ENCODE data around the gene NDUFV2. TPM values are rescaled to one million over a fixed set of nuclear protein-coding genes. Genes with fewer than 3 reads are reported as not detected.

NDUFV2 gene
- total RNA-seq, 3 donors from 2014 or later (not counting 1 experiment from before 2014, with no cell fraction given) = 137 to 188 (median 154) TPM

DNA sequence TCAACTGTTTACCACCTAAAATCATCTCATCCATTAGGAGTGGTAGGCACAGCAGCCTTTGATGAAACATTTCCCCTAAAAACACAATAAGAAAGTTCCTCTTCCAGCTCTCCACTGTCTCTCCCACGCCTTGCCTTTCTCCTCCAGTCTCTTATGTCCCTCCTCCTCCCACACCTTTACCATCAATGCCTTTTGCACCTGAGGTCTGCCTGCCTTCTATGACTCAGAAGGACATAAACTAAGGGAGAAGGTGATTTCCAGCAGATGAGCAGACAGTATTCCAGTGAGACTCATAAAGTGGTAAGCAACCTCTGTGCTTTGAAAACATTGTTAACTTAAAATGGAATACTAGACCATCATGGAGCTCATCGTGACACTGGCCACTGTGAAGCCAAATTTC lies 34.2 kb upstream of the NDUFV2 start:
- H3K4me3 ChIP-seq (ENCODE audit: low read length) = no peak overlapping the region
- H3K27me3 Mint-ChIP-seq (ENCODE audit: low read depth in 2 of 2) = peaks cover 0 to 4% of the 10 kb centered on the region in 2 donors
- H3K27me3 ChIP-seq (ENCODE audit: control insufficient read depth, insufficient read depth, low read length) = no peaks in the 10 kb centered on the region
- ATAC-seq (no peak), DNase-seq (no peak)
- H3K4me1 Mint-ChIP-seq = peaks cover under 1 to 4% of the 10 kb centered on the region in 2 donors
- no peak overlapping the region for H3K4me3 Mint-ChIP-seq
- no peak overlapping the region for H3K27ac Mint-ChIP-seq
- H3K27ac ChIP-seq (ENCODE audit: low read length) = no peak overlapping the region
- TF ChIP-seq, protein P1, sequence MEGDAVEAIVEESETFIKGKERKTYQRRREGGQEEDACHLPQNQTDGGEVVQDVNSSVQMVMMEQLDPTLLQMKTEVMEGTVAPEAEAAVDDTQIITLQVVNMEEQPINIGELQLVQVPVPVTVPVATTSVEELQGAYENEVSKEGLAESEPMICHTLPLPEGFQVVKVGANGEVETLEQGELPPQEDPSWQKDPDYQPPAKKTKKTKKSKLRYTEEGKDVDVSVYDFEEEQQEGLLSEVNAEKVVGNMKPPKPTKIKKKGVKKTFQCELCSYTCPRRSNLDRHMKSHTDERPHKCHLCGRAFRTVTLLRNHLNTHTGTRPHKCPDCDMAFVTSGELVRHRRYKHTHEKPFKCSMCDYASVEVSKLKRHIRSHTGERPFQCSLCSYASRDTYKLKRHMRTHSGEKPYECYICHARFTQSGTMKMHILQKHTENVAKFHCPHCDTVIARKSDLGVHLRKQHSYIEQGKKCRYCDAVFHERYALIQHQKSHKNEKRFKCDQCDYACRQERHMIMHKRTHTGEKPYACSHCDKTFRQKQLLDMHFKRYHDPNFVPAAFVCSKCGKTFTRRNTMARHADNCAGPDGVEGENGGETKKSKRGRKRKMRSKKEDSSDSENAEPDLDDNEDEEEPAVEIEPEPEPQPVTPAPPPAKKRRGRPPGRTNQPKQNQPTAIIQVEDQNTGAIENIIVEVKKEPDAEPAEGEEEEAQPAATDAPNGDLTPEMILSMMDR (IDR thresholded peaks at IDR 0.05) = no peak
- no peaks in the 10 kb centered on the region for H3K36me3 Mint-ChIP-seq
- no peaks in the 10 kb centered on the region for H3K9me3 Mint-ChIP-seq
- no peaks in the 10 kb centered on the region for H3K36me3 ChIP-seq (ENCODE audit: control insufficient read depth, insufficient read depth, low read length)
- WGBS (ENCODE audit: insufficient coverage) = 100% methylated on average over 2 of the region's 2 CpGs
- no peaks in the 10 kb centered on the region for H3K9me3 ChIP-seq (ENCODE audit: control insufficient read depth, insufficient read depth, low read length)
- no peaks in the 10 kb centered on the region for H3K4me1 ChIP-seq (ENCODE audit: control insufficient read depth, insufficient read depth, low read length)
- intact Hi-C loops (cut with micrococcal nuclease) = no loop called here

DNA sequence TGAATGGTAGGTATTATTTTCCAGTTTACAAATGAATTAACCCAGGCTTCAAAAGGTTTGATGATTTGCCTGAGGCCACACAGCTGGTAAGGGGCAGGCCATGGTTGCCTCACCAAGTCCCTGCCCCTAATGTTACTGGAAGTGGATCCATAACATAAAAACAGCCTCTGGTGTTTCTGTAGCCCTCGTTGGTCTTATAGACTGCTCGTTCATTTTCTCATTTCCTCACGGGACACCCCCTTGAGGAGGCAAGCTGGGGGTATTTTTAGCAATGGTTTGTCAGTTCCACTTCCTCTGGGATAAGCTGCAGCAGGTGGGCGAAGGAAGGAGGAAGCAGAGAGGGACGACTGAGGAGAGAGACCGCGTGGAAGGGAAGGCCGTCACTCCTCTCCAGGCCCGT lies 32.9 kb upstream of the NDUFV2 start:
- Histone ChIP-seq H3K36me3 (ENCODE audit: control insufficient read depth, insufficient read depth, low read length) (no peaks in the 10 kb centered on the region), H3K4me3 (ENCODE audit: low read length) (no peak overlapping the region), H3K9me3 (ENCODE audit: control insufficient read depth, insufficient read depth, low read length) (no peaks in the 10 kb centered on the region), H3K27ac (ENCODE audit: low read length) (no peak overlapping the region), H3K27me3 (ENCODE audit: control insufficient read depth, insufficient read depth, low read length) (no peaks in the 10 kb centered on the region), H3K4me1 (ENCODE audit: control insufficient read depth, insufficient read depth, low read length) (no peaks in the 10 kb centered on the region)
- no peaks in the 10 kb centered on the region for H3K36me3 Mint-ChIP-seq
- H3K27ac Mint-ChIP-seq = peak overlapping the region in 1 of 2 donors; percentile 35
- no peak for DNase-seq
- peaks cover 6 to 11% of the 10 kb centered on the region in 2 donors for H3K4me1 Mint-ChIP-seq
- no peak for ATAC-seq
- 35% methylated on average over 8 of the region's 9 CpGs for WGBS (ENCODE audit: insufficient coverage)
- H3K9me3 Mint-ChIP-seq = no peaks in the 10 kb centered on the region
- intact Hi-C loops (cut with micrococcal nuclease) = no loop called here
- TF ChIP-seq, protein P1 (IDR thresholded peaks at IDR 0.05) = no peak
- peaks cover 0 to 4% of the 10 kb centered on the region in 2 donors for H3K27me3 Mint-ChIP-seq (ENCODE audit: low read depth in 2 of 2)
- no peak overlapping the region for H3K4me3 Mint-ChIP-seq

DNA sequence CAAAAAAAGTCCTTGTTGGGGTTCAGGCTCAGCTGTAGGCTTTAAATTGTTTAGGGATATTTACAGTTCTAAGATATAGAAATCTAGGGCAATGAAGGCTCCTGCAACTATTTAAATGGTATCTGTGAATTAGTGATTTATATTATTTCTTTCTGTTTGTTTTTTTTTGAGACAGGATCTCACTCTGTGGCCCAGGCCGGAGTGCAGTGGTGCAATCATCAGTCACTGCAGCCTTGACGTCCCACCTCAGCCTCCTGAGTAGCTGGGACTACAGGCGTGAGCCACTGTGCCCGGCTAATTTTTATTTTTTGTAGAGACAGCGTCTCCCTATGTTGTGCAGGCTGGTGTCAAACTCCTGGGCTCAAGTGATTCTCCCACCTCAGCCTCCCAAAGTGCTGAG lies 32.3 kb upstream of the NDUFV2 start:
- Histone ChIP-seq H3K4me3 (ENCODE audit: low read length) (no peak overlapping the region), H3K27ac (ENCODE audit: low read length) (no peak overlapping the region), H3K4me1 (ENCODE audit: control insufficient read depth, insufficient read depth, low read length) (no peaks in the 10 kb centered on the region), H3K9me3 (ENCODE audit: control insufficient read depth, insufficient read depth, low read length) (no peaks in the 10 kb centered on the region), H3K36me3 (ENCODE audit: control insufficient read depth, insufficient read depth, low read length) (no peaks in the 10 kb centered on the region), H3K27me3 (ENCODE audit: control insufficient read depth, insufficient read depth, low read length) (no peaks in the 10 kb centered on the region)
- intact Hi-C loops (cut with micrococcal nuclease) = no loop called here
- WGBS (ENCODE audit: insufficient coverage) = 83% methylated on average over 5 of the region's 5 CpGs
- ATAC-seq (no peak), DNase-seq (no peak)
- Mint-ChIP-seq H3K27me3 (ENCODE audit: low read depth in 2 of 2) (peaks cover 0 to 4% of the 10 kb centered on the region in 2 donors), H3K9me3 (no peaks in the 10 kb centered on the region), H3K36me3 (no peaks in the 10 kb centered on the region), H3K4me1 (peaks cover 6 to 11% of the 10 kb centered on the region in 2 donors), H3K4me3 (no peak overlapping the region), H3K27ac (no peak overlapping the region)
- TF ChIP-seq, protein P1 (IDR thresholded peaks at IDR 0.05) = no peak

DNA sequence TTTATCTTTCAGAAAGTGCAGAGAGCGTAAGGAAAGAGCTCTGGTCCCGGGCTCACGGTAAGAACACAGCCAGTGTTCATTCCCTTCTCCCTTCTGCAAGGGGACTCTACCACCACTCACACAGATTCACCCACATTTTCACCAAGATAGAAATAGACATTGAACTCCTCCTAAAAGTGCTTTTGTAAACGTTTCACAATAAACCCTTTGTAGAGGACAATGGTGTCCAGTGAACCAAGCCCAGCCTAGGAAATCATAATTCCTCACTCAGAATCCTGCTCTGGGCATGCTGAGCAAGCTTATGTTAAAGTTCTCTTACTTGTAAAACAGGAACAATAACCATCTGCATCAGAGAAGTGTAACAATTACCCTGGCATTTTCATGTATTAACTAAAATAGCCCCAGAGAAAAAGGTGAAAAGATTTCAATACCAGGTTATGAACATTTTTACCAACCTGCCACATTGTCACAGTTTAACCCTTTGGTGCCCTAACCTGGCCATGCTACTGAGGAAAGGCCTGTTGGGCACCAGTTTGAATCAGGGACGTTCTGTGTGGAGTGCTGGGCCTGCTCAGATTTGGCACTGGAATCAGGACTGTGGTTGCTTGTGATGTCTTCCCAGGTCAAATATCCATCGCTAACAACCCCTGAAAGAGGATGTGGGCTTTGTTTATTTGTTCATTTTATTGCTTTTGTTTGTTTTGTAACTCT lies 22.5 kb upstream of the NDUFV2 start:
- no peak for DNase-seq
- H3K36me3 ChIP-seq (ENCODE audit: control insufficient read depth, insufficient read depth, low read length) = no peaks in the 10 kb centered on the region
- WGBS (ENCODE audit: insufficient coverage) = 81% methylated on average over 6 of the region's 6 CpGs
- Mint-ChIP-seq H3K4me3 (no peak overlapping the region), H3K36me3 (no peaks in the 10 kb centered on the region), H3K27ac (no peak overlapping the region), H3K9me3 (no peaks in the 10 kb centered on the region), H3K4me1 (peaks cover 19% of the 10 kb centered on the region in 2 donors), H3K27me3 (ENCODE audit: low read depth in 2 of 2) (no peaks in the 10 kb centered on the region)
- peaks cover 14% of the 10 kb centered on the region for H3K4me1 ChIP-seq (ENCODE audit: control insufficient read depth, insufficient read depth, low read length)
- no peak overlapping the region for H3K4me3 ChIP-seq (ENCODE audit: low read length)
- intact Hi-C loops (cut with micrococcal nuclease) = no loop called here
- H3K27me3 ChIP-seq (ENCODE audit: control insufficient read depth, insufficient read depth, low read length) = no peaks in the 10 kb centered on the region
- TF ChIP-seq, protein P1 (IDR thresholded peaks at IDR 0.05) = no peak
- no peaks in the 10 kb centered on the region for H3K9me3 ChIP-seq (ENCODE audit: control insufficient read depth, insufficient read depth, low read length)
- ATAC-seq = no peak
- H3K27ac ChIP-seq (ENCODE audit: low read length) = no peak overlapping the region

Measured in natural killer cell (primary cell).